H7 (cell line): ENCODE results near the gene CHID1. TPM values are rescaled to one million over a fixed set of nuclear protein-coding genes. Genes with fewer than 3 reads are reported as not detected.
A peak's percentile ranks its signal among the peaks of the same experiment; 100 is the strongest.

Experiments
- DNase-seq: peaks from one replicate; pipeline ENCODE4 v3.0.0; 2012
- H3K27me3 ChIP-seq: 2 replicates; pipeline ENCODE4 v1.6.0; 2011; ENCODE audit warnings: mild to moderate bottlenecking, low read length; ENCODE audit not compliant: control insufficient read depth, insufficient read depth
- H3K36me3 ChIP-seq: replicated peaks from 2 replicates; pipeline ENCODE4 v1.5.1; 2011; ENCODE audit warnings: low read length; ENCODE audit not compliant: control insufficient read depth, insufficient read depth
- H3K4me3 ChIP-seq: 2 replicates; pipeline ENCODE4 v1.5.1; 2011; ENCODE audit warnings: low read depth, mild to moderate bottlenecking, control low read depth, low read length, moderate library complexity; ENCODE audit not compliant: insufficient read depth
- total RNA-seq: library from RNA; depleted of rRNA; stranded (reverse); fragments of >200 nt; shearing (Covaris generic); gene quantifications from 2 replicates; pipeline ENCODE4 v1.2.3, GENCODE V29; 2014

The CHID1 gene
- total RNA-seq, 1 experiment from 2014 or later, result 36.9 TPM

- Histone ChIP-seq H3K27me3 (no peaks in the 10 kb centered on the region), H3K36me3 (no peaks in the 10 kb centered on the region; the same call in 1 of the 2 replicates), H3K4me3 (no peak overlapping the region)
- DNase-seq, result no peak
Observed at GRCh38 chr11:942823-943222, 32.2 kb upstream of the CHID1 start.

GRCh38 chr11:940496-941135, 30.0 kb upstream of the CHID1 start:
- no peak overlapping the region for H3K4me3 ChIP-seq

DNA sequence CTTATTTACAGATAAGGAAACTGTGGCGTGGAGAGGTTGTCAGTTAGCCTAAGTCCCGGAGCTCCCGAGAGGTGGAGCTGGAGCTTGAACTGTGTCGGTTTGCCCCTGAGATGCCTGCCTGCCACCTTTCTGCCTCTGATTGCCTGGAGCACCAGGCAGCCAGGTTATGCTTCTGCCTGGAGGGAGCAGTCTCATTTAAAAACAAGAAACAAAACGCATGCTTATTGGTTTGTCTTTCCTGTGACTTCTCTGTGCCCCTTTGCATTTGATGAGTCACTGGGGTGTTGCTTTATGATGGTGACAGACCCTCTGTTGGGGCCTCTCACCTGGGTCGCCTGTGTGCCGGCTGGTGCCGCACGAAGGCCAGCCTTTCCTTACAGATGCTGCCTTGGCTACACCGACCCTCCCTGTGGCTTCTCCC, 27.2 kb upstream of the CHID1 start:
- DNase-seq, result peak; percentile 52
- Histone ChIP-seq H3K36me3 (no peaks in the 10 kb centered on the region), H3K27me3 (no peaks in the 10 kb centered on the region), H3K4me3 (no peak overlapping the region)

More at GRCh38 chr11:940496-941135, 30.0 kb upstream of the CHID1 start:
- Histone ChIP-seq H3K36me3 (no peaks in the 10 kb centered on the region; the same call in 1 of the 2 replicates), H3K27me3 (no peaks in the 10 kb centered on the region)
- DNase-seq, result peak; percentile 36

GRCh38 chr11:936199-936598, 25.6 kb upstream of the CHID1 start:
- Histone ChIP-seq H3K4me3 (no peak overlapping the region), H3K36me3 (no peaks in the 10 kb centered on the region), H3K27me3 (no peaks in the 10 kb centered on the region)
- DNase-seq, result no peak

DNA sequence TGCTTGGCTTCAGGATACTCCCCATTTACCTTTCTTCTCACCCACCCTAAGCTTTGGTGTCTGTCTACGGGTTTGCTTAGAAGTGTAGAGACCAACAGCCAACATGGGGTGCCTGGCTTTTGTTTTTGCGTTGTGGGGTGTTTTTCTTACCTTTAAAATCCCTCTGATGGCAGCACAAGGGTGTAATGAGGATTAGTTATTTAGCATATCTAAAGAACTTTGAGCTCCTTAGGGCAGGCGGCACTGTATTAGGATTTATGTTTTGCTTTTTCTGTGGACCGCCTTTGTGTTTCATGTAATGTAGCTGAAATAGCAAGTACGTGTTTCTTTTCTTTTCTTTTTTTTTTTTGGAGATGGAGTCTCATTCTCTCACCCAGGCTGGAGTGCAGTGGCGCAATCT, 23.9 kb upstream of the CHID1 start:
- H3K4me3 ChIP-seq, result no peak overlapping the region
- peak; percentile 66 for DNase-seq
- H3K36me3 ChIP-seq, result no peaks in the 10 kb centered on the region
- H3K27me3 ChIP-seq, result no peaks in the 10 kb centered on the region

DNA sequence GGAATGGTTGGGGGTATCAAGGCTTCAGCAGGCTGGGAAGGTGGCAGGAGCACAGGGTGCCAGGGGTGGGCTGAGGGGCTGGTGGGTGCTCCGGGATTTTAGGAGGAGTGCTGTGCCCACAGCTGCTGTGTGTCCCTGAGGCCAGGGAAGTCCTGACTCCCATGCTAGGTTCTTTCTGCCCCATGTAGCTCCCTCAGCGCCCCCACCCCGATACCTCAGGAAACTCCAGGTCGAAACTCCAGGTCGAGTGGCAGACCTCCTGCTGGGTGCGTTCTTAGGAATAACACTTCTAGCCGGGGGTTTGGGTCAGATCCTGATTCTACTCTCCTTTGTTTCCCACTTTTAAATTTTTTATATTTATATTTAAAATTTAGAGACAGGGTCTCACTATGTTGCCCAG, 23.3 kb upstream of the CHID1 start:
- H3K4me3 ChIP-seq, result no peak overlapping the region
- no peaks in the 10 kb centered on the region for H3K36me3 ChIP-seq
- peak; percentile 62 for DNase-seq

DNA sequence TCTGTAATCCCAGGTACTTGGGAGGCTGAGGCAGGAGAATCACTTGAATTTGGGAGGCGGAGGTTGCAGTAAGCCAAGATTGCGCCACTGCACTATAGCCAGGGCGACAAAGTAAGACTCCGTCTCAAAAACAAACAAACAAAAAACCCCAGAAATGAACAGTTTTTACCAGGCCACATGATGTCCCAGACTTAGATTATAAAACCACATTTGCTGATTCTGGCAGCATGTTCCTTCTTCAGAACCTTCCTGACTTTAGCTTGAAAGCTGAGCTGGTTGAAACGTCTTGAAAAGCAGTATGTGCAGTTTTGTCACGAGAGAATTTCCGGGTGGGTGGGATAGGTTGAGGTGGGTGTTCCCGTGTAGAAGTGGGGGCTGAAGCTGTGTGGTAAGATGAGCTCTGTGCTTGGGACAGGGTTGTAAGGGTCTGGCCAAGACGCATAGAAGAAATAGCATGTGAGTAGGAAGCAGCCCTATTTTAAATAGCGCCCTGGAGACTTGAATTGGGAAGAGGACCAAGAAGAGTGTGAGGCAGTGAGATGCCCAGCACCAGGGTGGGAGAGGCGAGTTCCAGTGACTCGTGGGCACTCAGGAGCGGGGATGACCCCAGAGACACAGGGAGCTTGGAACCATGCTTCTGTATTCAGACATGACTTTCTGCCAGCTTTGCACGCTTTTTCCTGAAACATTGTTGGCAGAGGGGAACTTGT, 22.7 kb upstream of the CHID1 start:
- Histone ChIP-seq H3K4me3 (no peak overlapping the region), H3K36me3 (no peaks in the 10 kb centered on the region), H3K27me3 (no peaks in the 10 kb centered on the region)
- peak; percentile 39 for DNase-seq

More for the DNA sequence above, 23.3 kb upstream of the CHID1 start:
- no peaks in the 10 kb centered on the region for H3K27me3 ChIP-seq

DNA sequence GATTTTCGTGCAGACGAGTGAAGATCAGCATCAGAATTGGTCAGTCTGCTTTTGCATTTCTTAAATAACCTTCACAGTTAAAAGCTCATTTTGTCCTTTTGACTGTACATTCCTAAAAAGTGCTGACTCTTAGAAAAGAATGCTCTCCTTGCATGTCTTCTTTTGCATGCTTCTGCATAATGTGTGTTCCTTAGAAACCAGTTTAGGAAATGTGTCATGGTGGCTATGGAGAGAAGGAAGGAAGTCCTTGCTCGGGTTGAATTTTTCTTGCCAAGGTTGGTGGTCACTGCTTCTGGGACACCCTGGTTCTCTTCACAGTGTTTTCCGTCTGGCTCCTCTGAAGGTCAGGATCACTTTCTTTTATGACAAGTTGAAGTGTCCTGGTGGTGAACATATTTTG, 21.8 kb upstream of the CHID1 start:
- no peaks in the 10 kb centered on the region for H3K36me3 ChIP-seq
- H3K4me3 ChIP-seq, result no peak overlapping the region
- peak; percentile 31 for DNase-seq
- H3K27me3 ChIP-seq, result no peaks in the 10 kb centered on the region

GRCh38 chr11:931385-931784, 20.8 kb upstream of the CHID1 start:
- DNase-seq, result peak; percentile 17
- H3K4me3 ChIP-seq, result no peak overlapping the region
- H3K36me3 ChIP-seq, result no peaks in the 10 kb centered on the region; the same call in 1 of the 2 replicates
- H3K27me3 ChIP-seq, result no peaks in the 10 kb centered on the region

- Histone ChIP-seq H3K4me3 (no peak overlapping the region), H3K36me3 (no peaks in the 10 kb centered on the region; the same call in 1 of the 2 replicates), H3K27me3 (no peaks in the 10 kb centered on the region)
- no peak for DNase-seq
Observed at GRCh38 chr11:929405-929804, 18.8 kb upstream of the CHID1 start.

- Histone ChIP-seq H3K4me3 (no peak overlapping the region), H3K27me3 (no peaks in the 10 kb centered on the region), H3K36me3 (no peaks in the 10 kb centered on the region; the same call in 1 of the 2 replicates)
- DNase-seq, result peak; percentile 19
Observed at GRCh38 chr11:928786-929185, 18.2 kb upstream of the CHID1 start.

DNA sequence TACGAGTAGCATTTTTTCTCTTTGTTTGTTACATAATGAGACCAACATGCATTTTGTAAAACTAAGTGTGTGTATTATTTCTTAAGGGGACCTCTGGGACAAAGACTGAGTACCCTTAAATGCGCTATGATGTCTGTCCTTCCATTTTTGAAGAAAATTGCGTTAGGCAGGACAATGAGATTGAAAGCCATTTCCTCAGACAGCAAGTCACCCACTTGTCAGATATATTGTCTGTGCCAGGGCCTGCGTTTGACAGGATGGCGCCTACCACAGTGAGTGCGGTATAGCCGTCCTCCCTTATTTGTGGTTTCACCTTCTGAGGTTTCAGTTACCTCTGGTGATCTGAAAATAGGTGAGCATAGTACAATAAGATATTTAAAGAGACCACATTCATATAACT, 17.3 kb upstream of the CHID1 start:
- Histone ChIP-seq H3K36me3 (no peaks in the 10 kb centered on the region; the same call in 1 of the 2 replicates), H3K4me3 (no peak overlapping the region), H3K27me3 (no peaks in the 10 kb centered on the region)
- DNase-seq, result no peak

- Histone ChIP-seq H3K36me3 (no peaks in the 10 kb centered on the region; the same call in 1 of the 2 replicates), H3K27me3 (no peaks in the 10 kb centered on the region), H3K4me3 (peak overlapping the region; percentile 67)
- peak; percentile 84 for DNase-seq
Observed at GRCh38 chr11:926341-926916, 15.8 kb upstream of the CHID1 start.

DNA sequence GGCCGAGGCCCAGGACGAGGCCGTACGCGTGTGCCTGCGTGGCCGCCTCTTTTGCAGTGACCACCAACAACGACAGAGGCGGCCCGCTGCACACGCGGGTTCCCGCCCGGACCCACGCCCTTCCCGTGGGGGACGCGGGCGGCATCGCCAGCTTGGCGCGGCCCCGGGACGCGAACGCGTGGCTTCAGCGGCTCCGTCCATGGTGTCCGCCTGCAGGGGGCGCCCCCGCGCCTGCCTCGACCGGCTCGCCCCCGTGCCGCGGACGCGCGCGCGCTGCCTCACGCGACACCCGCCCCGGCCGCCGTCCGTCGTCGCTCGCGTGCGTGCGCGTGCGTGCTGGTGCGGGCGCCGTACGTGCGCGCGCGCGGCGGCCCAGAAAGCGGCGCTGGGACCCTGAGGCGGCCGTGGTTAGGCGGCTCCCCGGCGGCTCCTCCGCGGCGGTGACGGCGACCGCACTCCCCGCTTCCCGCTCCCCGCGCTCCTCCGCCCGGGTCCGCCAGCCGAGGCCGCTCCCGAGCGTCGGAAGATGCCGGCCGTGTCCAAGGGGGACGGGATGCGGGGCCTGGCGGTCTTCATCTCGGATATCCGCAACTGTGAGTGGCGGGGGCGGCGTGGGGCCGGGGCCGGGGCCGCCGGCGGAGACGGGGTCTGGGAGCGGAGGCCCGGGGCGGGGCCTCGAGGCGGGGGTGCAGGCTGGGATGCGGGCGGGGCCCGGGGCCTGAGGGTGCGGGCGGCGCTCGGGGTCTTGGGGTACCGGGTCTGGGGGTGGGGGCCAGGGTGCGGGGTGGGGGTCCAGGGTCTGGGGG, 15.1 kb upstream of the CHID1 start, which contains the start of gene AP2A2:
TSS of gene AP2A2 (plus strand) at position 375 of the 806 bp plus-strand sequence. CDS start at position 527, 152 bp downstream.
- DNase-seq, result peak; percentile 99

More for the DNA sequence above, 15.1 kb upstream of the CHID1 start, which contains the start of gene AP2A2:
- Histone ChIP-seq H3K36me3 (no peaks in the 10 kb centered on the region; the same call in 1 of the 2 replicates), H3K4me3 (peak within 1 kb of the TSS; percentile 67), H3K27me3 (no peaks in the 10 kb centered on the region)
